Psoas muscle (tissue), 8 donors: Measurements from ENCODE around the gene RTTN. TPM values are rescaled to one million over a fixed set of nuclear protein-coding genes. Genes with fewer than 3 reads are reported as not detected.

ENCODE experiments used
- ATAC-seq, 4 donors: fragments of 200-7000 bp; cut with Tn5 transposase; one replicate each; pipeline ENCODE4 v1.9.1; 2020; ENCODE audit warnings: moderate library complexity in 3 of 4, mild to moderate bottlenecking in 2 of 4
- DNase-seq, 2 donors: peaks; one replicate each; pipeline ENCODE4 v3.0.0-alpha.2; 2020
- H3K27ac ChIP-seq: fragments of 200-600 bp; one replicate; pipeline ENCODE4 v1.8.0; 2022
- H3K27me3 ChIP-seq, 3 donors: fragments of 200-600 bp in 1 of 3; one replicate each; pipeline versions ENCODE4 v1.6.1 to v1.8.0; 2013 to 2022; ENCODE audit warnings: low read length in 2 of 3, mild to moderate bottlenecking in 2 of 3, moderate library complexity in 1 of 3; ENCODE audit not compliant: insufficient read depth in 3 of 3
- H3K36me3 ChIP-seq, 2 donors: fragments of 200-600 bp in 1 of 2; one replicate each; pipeline versions ENCODE4 v1.6.1 to v1.8.0; 2013 to 2022; ENCODE audit warnings: low read depth in 1 of 2, mild to moderate bottlenecking in 1 of 2, moderate library complexity in 1 of 2; ENCODE audit not compliant: insufficient read depth in 1 of 2
- H3K4me1 ChIP-seq: fragments of 200-600 bp; one replicate; pipeline ENCODE4 v1.8.0; 2022
- H3K4me3 ChIP-seq: fragments of 200-600 bp; one replicate; pipeline ENCODE4 v1.8.0; 2022; ENCODE audit warnings: mild to moderate bottlenecking
- H3K9me3 ChIP-seq: fragments of 200-600 bp; one replicate; pipeline ENCODE4 v1.8.0; 2022
- WGBS, 3 donors: extraction: QIAGEN DNeasy Blood & Tissue Kit; methylation state at CpG; one replicate each; pipeline versions ENCODE4 v1.1.6 to v1.1.7; 2013; 5-methylcytosine and 5-hydroxymethylcytosine counted together
- intact Hi-C, 2 donors: fragments of 100-400 bp; cut with DNase I; formaldehyde crosslinking; loops; one replicate each; pipeline versions ENCODE4 v1.11.0 to v1.14.2; 2022
- polyA plus RNA-seq, 3 donors: library from polyadenylated mRNA; stranded (reverse); fragments of 200-250 nt; gene quantifications; one replicate each; pipeline ENCODE4 v1.2.3, GENCODE V29; 2013
- total RNA-seq, 4 donors: library from RNA; stranded (reverse); fragmentation: NEBNext Ultra II Directional in 2 of 4; extraction: Animal tissue kit (Norgen Biotek cat#: 25700) in 2 of 4; gene quantifications; one replicate each; pipeline versions ENCODE4 v1.2.1 to v1.2.4, GENCODE V29; 2021 to 2023
- TF ChIP-seq, protein P1 (sequence below): fragments of 200-600 bp; IDR thresholded peaks from one replicate; pipeline ENCODE4 v1.8.0; 2022; ENCODE audit warnings: antibody characterized with exemption
- donor health status: healthy with polysubstance abuse.
- donor health status: DM: no; HTN: no; CAD: no; lungs with moderate emphysema.
- donor health status: Bipolar disorder and iron deficiency.
- donor health status: healthy.
- donor health status: DM: yes; HTN: yes; CAD: no.
- donor health status: DM: no; HTN: no; CAD: no.
- donor health status: DM: no; HTN: no; CAD: no.
- donor health status: DM: yes; HTN: yes; CAD: no.

The RTTN gene
- total and polyA plus RNA-seq, 7 donors, result 1.6 to 7.1 (median 3.9) TPM

GRCh38 chr18:69974365-69974764 is 231.1 kb downstream of the RTTN start:
- H3K4me3 ChIP-seq, result no peak overlapping the region
- intact Hi-C loops, result no loop called here
- no peaks in the 10 kb centered on the region for H3K4me1 ChIP-seq
- WGBS, 3 donors, result 93 to 100% (median 97%) methylated on average over 1 of the region's 1 CpG
- H3K27me3 ChIP-seq, result no peaks in the 10 kb centered on the region
- TF ChIP-seq, protein P1, sequence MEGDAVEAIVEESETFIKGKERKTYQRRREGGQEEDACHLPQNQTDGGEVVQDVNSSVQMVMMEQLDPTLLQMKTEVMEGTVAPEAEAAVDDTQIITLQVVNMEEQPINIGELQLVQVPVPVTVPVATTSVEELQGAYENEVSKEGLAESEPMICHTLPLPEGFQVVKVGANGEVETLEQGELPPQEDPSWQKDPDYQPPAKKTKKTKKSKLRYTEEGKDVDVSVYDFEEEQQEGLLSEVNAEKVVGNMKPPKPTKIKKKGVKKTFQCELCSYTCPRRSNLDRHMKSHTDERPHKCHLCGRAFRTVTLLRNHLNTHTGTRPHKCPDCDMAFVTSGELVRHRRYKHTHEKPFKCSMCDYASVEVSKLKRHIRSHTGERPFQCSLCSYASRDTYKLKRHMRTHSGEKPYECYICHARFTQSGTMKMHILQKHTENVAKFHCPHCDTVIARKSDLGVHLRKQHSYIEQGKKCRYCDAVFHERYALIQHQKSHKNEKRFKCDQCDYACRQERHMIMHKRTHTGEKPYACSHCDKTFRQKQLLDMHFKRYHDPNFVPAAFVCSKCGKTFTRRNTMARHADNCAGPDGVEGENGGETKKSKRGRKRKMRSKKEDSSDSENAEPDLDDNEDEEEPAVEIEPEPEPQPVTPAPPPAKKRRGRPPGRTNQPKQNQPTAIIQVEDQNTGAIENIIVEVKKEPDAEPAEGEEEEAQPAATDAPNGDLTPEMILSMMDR, result no peak
- H3K27ac ChIP-seq, result no peak overlapping the region
- peaks cover 12% of the 10 kb centered on the region for H3K9me3 ChIP-seq
- ATAC-seq (no peak), DNase-seq (no peak)
- no peaks in the 10 kb centered on the region for H3K36me3 ChIP-seq

GRCh38 chr18:69969491-69969890 is 236.0 kb downstream of the RTTN start:
- no peaks in the 10 kb centered on the region for H3K36me3 ChIP-seq
- no peaks in the 10 kb centered on the region for H3K4me1 ChIP-seq
- H3K4me3 ChIP-seq, result no peak overlapping the region
- no peak for ATAC-seq
- peaks cover 12% of the 10 kb centered on the region for H3K9me3 ChIP-seq
- intact Hi-C loops, result no loop called here
- no peak for DNase-seq
- no peak overlapping the region for H3K27ac ChIP-seq
- 90 to 92% (median 90%) methylated on average over 2 of the region's 2 CpGs for WGBS, 3 donors
- TF ChIP-seq, protein P1, result no peak
- no peaks in the 10 kb centered on the region for H3K27me3 ChIP-seq

- no peak overlapping the region for H3K27ac ChIP-seq
- DNase-seq, result no peak
- whole genome bisulfite sequencing, 3 donors, result 74 to 78% (median 74%) methylated on average over 8 of the region's 8 CpGs
- no peak for ATAC-seq
- H3K4me1 ChIP-seq, result no peaks in the 10 kb centered on the region
- no peak overlapping the region for H3K4me3 ChIP-seq
- no peaks in the 10 kb centered on the region for H3K27me3 ChIP-seq
- H3K9me3 ChIP-seq, result peaks cover 12% of the 10 kb centered on the region
- H3K36me3 ChIP-seq, result no peaks in the 10 kb centered on the region
- intact Hi-C loops, result no loop called here
- TF ChIP-seq, protein P1, result no peak
These were observed 237.4 kb downstream of the RTTN start for GRCh38 chr18:69968039-69968438.

DNA sequence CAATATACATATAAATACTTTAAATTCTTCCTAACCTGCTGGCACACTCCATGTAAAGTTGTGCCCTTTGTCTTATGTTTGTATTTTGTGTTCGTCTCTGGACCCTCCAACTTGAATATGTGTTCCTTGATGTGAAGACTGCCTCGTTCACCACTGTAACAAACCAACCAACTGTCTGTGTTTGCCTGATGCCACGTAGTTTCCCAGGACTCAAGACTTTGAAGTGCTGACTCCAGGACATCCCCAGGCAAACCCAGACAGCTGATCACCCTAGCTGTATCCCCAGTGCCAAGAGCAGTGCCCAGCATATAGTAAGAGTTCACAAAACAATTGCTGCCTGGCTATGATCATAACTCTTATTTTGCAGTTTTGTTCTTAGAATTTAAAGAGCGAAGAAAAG is 242.3 kb downstream of the RTTN start:
- no peaks in the 10 kb centered on the region for H3K9me3 ChIP-seq
- no peaks in the 10 kb centered on the region for H3K36me3 ChIP-seq
- H3K27ac ChIP-seq, result no peak overlapping the region
- no peaks in the 10 kb centered on the region for H3K4me1 ChIP-seq
- intact Hi-C loops, result no loop called here
- TF ChIP-seq, protein P1, result no peak
- no peaks in the 10 kb centered on the region for H3K27me3 ChIP-seq
- 92 to 95% (median 94%) methylated on average over 4 of the region's 4 CpGs for WGBS, 3 donors
- H3K4me3 ChIP-seq, result no peak overlapping the region
- no peak for ATAC-seq
- no peak for DNase-seq

DNA sequence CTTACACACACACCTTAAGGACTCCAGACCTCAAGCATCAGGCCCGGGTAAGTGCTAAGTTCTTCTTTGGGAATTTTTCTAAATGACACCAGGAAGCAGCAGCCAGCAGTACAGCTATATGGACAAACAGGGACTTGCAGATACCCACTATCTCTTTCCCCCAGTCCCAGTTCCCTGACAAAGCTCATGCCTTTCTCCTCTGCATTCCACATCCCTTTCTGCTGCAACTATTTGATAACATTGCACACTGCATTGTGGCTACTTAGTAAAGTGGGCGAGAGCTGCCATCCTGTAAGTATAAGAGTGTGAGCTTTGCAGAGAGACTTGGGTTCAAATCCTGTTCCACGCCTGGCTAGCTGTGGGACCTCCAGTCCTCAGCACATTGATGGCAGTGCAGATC is 243.8 kb downstream of the RTTN start:
- intact Hi-C loops, result no loop called here
- WGBS, 3 donors, result 93 to 97% (median 94%) methylated on average over 3 of the region's 3 CpGs
- DNase-seq (no peak), ATAC-seq (no peak)
- Histone ChIP-seq H3K4me3 (no peak overlapping the region), H3K36me3 (no peaks in the 10 kb centered on the region), H3K27ac (no peak overlapping the region), H3K27me3 (no peaks in the 10 kb centered on the region), H3K4me1 (no peaks in the 10 kb centered on the region), H3K9me3 (no peaks in the 10 kb centered on the region)
- TF ChIP-seq, protein P1, result no peak
